Small intestine (tissue), 7 donors: Measurements from ENCODE around the gene CLDN24. TPM values are rescaled to one million over a fixed set of nuclear protein-coding genes. Genes with fewer than 3 reads are reported as not detected.

Experiments used
- DNase-seq, 2 donors: peaks; one replicate each; pipeline versions ENCODE4 v3.0.0 to v3.0.0-alpha.2; 2013
- FAIRE-seq: peaks from 2 replicates; lab custom pipeline; 2012; peaks lifted over from hg19 to GRCh38; lab: Jason Lieb, UNC
- H3K27ac ChIP-seq, 3 donors: one replicate each; pipeline ENCODE4 v1.5.1; 2013; ENCODE audit warnings: low read length in 2 of 3, mild to moderate bottlenecking in 2 of 3, control low read depth in 1 of 3, inconsistent platforms in 1 of 3, low read depth in 1 of 3, moderate library complexity in 1 of 3
- H3K27me3 ChIP-seq, 3 donors: one replicate each; pipeline ENCODE4 v1.6.1; 2013; ENCODE audit warnings: low read length in 3 of 3, inconsistent platforms in 1 of 3; ENCODE audit not compliant: control insufficient read depth in 3 of 3, insufficient read depth in 3 of 3
- H3K36me3 ChIP-seq, 3 donors: one replicate each; pipeline ENCODE4 v1.6.1; 2013; ENCODE audit warnings: low read length in 3 of 3, inconsistent platforms in 1 of 3, low read depth in 1 of 3, mild to moderate bottlenecking in 1 of 3, moderate library complexity in 1 of 3; ENCODE audit not compliant: control insufficient read depth in 3 of 3, insufficient read depth in 2 of 3
- H3K4me1 ChIP-seq, 3 donors: one replicate each; pipeline ENCODE4 v1.6.1; 2013; ENCODE audit warnings: low read length in 2 of 3, inconsistent platforms in 1 of 3, low read depth in 1 of 3, mild to moderate bottlenecking in 1 of 3, moderate library complexity in 1 of 3; ENCODE audit not compliant: control insufficient read depth in 3 of 3, insufficient read depth in 2 of 3
- H3K4me3 ChIP-seq, 3 donors: one replicate each; pipeline ENCODE4 v1.5.1; 2013; ENCODE audit warnings: low read length in 3 of 3, control low read depth in 1 of 3, inconsistent platforms in 1 of 3, low read depth in 1 of 3, mild to moderate bottlenecking in 1 of 3, moderate library complexity in 1 of 3
- H3K9me3 ChIP-seq, 2 donors: one replicate each; pipeline ENCODE4 v1.6.1; 2013; ENCODE audit warnings: low read depth in 1 of 2, low read length in 1 of 2; ENCODE audit not compliant: control insufficient read depth in 2 of 2, insufficient read depth in 1 of 2
- WGBS, 3 donors: extraction: QIAGEN DNeasy Blood & Tissue Kit; methylation state at CpG; one replicate each; pipeline ENCODE4 v1.1.7; 2013; 5-methylcytosine and 5-hydroxymethylcytosine counted together
- polyA plus RNA-seq, 4 donors: library from polyadenylated mRNA; stranded (reverse) in 3 of 4; unstranded in 1 of 4; fragments of 200-250 nt in 3 of 4; fragments of 120-200 nt in 1 of 4; gene quantifications; one replicate each; pipeline versions ENCODE4 v1.2.1 to v1.2.3, GENCODE V29; 2013
- donor health status: healthy with polysubstance abuse.
- donor health status: control.
- donor health status: control.
- donor health status: Bipolar disorder and iron deficiency.
- donor health status: healthy.

Gene CLDN24
- polyA plus RNA-seq, 4 donors = not detected

DNA sequence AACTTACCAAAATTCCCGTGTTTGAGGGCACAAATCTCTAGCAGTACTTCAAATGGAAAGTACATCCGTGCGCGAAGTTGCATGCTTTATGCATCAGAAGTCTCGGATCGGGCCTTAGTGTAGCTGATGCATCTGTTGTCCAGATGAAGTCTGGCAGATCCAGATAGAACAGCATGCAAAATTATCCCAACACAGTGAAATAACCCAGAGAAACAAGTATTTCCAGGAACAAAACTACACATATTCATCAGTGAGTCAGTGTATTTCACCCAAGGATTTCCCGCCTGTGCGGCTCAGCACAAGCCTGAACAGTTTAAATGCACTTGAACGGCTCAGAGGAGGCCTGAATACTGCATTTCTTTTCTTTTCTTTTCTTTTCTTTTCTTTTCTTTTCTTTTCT is 27.4 kb upstream of the CLDN24 start:
- Histone ChIP-seq H3K27ac (no peak overlapping the region), H3K36me3 (no peaks in the 10 kb centered on the region), H3K4me1 (peaks cover 0 to 6% (median 0%) of the 10 kb centered on the region in 3 donors), H3K9me3 (no peaks in the 10 kb centered on the region), H3K4me3 (no peak overlapping the region), H3K27me3 (no peaks in the 10 kb centered on the region)
- DNase-seq (no peak), FAIRE-seq (no peak)
- WGBS, 3 donors = 92 to 94% (median 93%) methylated on average over 9 of the region's 9 CpGs

DNA sequence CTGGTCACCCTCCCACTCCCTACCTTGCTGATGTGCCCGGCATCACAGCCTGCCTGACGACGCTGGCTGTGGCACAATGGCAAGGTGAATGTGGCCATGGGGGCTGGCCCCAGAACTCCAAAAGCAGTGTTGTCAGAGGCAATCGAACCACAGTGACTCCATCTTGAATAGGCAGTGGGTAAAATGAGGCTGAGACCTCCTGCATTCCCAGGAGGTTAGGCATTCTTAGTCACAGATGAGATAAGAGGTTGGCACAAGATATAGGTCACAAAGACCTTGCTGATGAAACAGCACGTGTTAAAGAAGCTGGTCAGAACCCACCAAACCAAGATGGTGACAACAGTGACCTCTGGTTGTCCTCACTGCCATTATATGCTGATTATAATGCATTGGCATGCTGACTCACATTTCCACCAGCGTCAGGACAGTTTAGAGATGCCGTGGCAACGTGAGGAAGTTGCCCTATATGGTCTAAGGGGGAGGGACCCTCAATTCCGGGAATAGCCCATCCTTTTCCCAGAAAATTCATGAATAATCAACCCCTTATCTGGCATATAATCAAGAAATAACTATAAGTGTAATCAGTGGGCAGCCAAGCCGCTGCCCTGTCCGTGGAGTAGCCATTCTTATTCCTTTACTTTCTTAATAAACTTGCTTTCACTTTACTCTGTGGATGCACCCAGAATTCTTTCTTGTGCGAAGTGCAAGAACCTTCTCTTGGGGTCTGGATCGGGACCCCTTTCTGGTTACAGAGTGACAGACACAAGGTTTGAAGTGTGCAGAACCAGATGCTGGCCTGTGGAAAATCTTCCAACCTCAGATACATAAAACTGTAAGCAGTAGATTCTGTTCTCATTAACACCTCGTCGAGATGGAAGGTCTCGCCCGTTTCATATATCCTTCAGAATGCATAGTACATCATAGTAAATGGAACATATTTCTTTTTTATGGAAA is 26.8 kb upstream of the CLDN24 start:
- Histone ChIP-seq H3K4me1 (peaks cover 0 to 5% (median 0%) of the 10 kb centered on the region in 3 donors), H3K27me3 (no peaks in the 10 kb centered on the region), H3K27ac (no peak overlapping the region), H3K4me3 (no peak overlapping the region), H3K9me3 (no peaks in the 10 kb centered on the region), H3K36me3 (peaks cover 0 to 2% (median 0%) of the 10 kb centered on the region in 3 donors)
- no peak for FAIRE-seq
- peak in 1 of 2 donors; percentile 26 for DNase-seq
- WGBS, 3 donors = 75 to 85% (median 76%) methylated on average over 17 of the region's 17 CpGs

DNA sequence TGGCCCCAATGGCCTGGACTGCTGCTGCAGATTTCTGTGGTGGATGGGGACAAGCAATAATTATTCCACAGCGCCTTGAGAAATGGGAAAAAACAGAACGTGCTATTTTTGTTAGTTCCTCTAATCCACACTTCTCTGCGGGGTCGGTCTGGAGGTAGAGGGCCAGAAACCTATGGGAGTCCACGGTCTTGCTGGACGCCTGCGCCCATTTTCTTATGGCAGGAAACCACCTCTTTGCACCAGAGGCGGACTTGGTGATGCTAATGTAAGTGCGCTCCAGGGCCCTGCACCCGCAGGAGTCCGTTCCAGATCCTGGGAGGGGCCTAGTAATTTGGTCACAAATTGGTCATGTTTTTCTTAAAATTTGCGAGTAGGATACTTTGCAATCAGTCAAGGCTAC is 25.9 kb upstream of the CLDN24 start:
- 87 to 93% (median 88%) methylated on average over 12 of the region's 12 CpGs for WGBS, 3 donors
- no peak overlapping the region for H3K4me3 ChIP-seq
- peaks cover 0 to 2% (median 0%) of the 10 kb centered on the region in 3 donors for H3K36me3 ChIP-seq
- DNase-seq (no peak), FAIRE-seq (no peak)
- H3K4me1 ChIP-seq = peaks cover 0 to 4% (median 0%) of the 10 kb centered on the region in 3 donors
- peaks cover 0 to 1% (median 0%) of the 10 kb centered on the region in 3 donors for H3K27me3 ChIP-seq
- H3K9me3 ChIP-seq = no peaks in the 10 kb centered on the region
- no peak overlapping the region for H3K27ac ChIP-seq

DNA sequence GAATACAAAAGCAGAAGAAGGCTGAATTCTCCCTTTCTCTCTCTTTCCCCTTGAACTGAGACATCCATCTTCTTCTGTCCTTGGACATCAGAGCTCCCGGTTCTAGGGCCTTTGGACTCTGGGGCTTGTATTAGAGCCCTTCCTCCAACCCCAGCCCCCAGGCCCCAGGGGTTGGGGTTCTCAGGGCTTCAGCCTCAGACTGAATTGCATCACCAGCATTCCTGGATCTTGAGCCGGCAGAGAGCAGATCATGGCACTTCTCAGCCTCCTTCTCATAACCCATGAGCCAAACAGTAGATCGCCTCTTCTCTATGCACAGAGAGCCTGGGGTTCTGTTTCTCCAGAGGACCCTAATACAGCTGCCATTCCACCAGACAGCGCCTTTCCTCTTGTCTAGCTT is 25.3 kb upstream of the CLDN24 start:
- 83 to 89% (median 89%) methylated on average over 4 of the region's 4 CpGs for WGBS, 3 donors
- no peaks in the 10 kb centered on the region for H3K9me3 ChIP-seq
- peaks cover 0 to 4% (median 0%) of the 10 kb centered on the region in 3 donors for H3K27me3 ChIP-seq
- no peak overlapping the region for H3K4me3 ChIP-seq
- H3K27ac ChIP-seq = no peak overlapping the region
- peaks cover 0 to 2% (median 0%) of the 10 kb centered on the region in 3 donors for H3K36me3 ChIP-seq
- no peak for FAIRE-seq
- H3K4me1 ChIP-seq = peaks cover 0 to 6% (median 0%) of the 10 kb centered on the region in 3 donors
- DNase-seq = peak in 1 of 2 donors; percentile 64

DNA sequence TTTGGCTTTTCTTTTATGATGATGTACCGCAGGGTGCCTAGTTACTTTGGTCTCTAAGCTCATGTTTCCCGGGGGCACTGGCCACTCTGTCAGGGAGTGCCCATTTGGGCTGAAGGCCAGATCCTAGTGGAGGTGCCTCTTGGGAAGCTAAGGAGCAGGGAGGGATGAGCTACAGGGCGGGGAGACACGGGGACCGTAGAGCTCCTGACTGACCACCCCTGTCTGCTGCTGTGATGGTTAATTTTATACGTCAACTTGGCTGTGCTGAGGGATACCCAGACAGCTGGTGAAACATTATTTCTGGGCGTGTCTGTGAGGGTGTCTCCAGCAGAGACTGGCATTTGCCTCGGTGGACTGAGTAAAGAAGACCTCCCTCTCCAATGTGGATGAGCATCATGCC is 24.9 kb upstream of the CLDN24 start:
- DNase-seq (no peak), FAIRE-seq (no peak)
- H3K4me1 ChIP-seq = peaks cover 0 to 6% (median 0%) of the 10 kb centered on the region in 3 donors
- H3K27ac ChIP-seq = no peak overlapping the region
- H3K4me3 ChIP-seq = no peak overlapping the region
- 80 to 84% (median 84%) methylated on average over 8 of the region's 8 CpGs for WGBS, 3 donors
- no peaks in the 10 kb centered on the region for H3K9me3 ChIP-seq
- peaks cover 0 to 4% (median 0%) of the 10 kb centered on the region in 3 donors for H3K27me3 ChIP-seq
- H3K36me3 ChIP-seq = peaks cover 0 to 2% (median 0%) of the 10 kb centered on the region in 3 donors

DNA sequence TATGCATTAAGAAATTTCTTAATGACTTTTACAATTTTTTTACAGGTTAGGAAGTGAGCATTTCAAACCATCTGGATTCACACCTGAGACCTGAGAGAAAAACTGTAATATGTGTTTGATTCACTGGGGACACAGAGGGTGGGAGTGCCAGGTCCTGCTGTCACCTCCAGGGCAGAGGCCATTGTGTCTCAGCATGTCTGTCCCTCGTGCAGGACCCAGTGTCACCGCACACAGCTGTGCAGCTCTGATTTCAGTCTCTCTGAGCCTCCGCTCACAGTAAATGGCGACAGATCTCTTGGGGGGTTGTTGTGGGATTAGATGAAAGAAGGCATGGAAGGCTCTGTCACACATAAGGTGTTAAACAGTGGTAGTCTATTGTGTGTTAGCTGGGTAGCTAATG is 23.0 kb upstream of the CLDN24 start:
- peaks cover 0 to 2% (median 0%) of the 10 kb centered on the region in 3 donors for H3K36me3 ChIP-seq
- WGBS, 3 donors = 86 to 93% (median 89%) methylated on average over 4 of the region's 4 CpGs
- H3K4me1 ChIP-seq = peaks cover 0 to 6% (median 0%) of the 10 kb centered on the region in 3 donors
- FAIRE-seq = no peak
- no peaks in the 10 kb centered on the region for H3K9me3 ChIP-seq
- H3K4me3 ChIP-seq = no peak overlapping the region
- no peak for DNase-seq
- H3K27ac ChIP-seq = no peak overlapping the region
- peaks cover 0 to 4% (median 0%) of the 10 kb centered on the region in 3 donors for H3K27me3 ChIP-seq

DNA sequence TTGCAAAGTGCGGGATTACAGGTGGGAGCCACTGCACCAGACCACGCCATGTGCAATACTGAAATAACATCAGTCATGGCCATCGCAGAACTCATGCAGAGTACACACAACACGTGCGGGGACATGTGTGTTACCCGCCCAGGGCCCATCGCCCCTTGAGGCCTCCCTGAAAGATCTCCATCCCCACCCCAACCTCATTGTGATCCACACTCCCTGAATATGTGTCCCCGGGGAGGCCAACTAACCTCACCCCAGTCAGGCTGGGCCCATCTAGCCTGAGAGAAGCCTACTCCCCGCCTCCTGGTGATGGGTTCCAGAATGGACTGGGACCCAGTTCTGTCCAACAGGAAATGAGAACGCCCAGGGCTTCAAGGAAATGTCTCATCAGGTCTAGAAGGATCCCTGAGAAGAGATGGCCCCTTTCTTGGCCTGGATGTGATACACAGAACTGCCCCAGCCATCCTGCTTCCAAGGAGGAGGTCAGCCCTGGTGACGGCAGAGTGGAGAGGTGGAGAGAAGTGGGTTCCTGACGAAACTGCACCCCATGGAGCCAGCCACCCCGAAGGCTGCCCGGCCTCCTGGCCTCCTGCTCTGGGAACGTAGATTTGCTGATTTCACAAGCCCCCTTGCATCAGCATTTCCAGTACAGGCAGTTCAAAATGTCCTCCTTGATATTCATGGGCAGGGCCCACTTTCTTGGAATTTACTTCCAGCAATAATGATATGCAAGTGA is 22.5 kb upstream of the CLDN24 start:
- no peak overlapping the region for H3K4me3 ChIP-seq
- 88 to 91% (median 91%) methylated on average over 15 of the region's 15 CpGs for WGBS, 3 donors
- no peak for FAIRE-seq

DNA sequence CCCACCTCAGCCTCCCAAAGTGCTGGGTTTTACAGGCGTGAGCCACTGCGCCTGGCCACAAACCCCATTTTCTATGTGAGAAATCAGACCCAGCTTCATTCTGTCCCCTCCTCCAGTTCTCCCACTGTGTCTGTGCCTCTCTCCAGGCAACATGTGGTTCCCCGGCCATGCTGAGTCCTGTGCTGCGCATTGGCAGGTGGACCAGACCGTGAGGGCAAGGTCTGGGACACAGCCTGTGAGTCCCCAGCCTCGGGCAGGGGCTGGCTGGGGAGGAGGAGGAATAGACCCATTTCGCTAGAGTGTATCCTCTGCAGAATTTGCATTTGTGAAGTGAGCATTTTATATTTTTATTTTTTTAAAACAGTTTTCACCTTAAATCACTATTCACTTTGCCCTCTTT is 21.5 kb upstream of the CLDN24 start:
- WGBS, 3 donors = 89 to 92% (median 91%) methylated on average over 7 of the region's 7 CpGs
- H3K4me1 ChIP-seq = peaks cover 0 to 6% (median 0%) of the 10 kb centered on the region in 3 donors
- H3K9me3 ChIP-seq = no peaks in the 10 kb centered on the region
- no peak overlapping the region for H3K4me3 ChIP-seq
- H3K27me3 ChIP-seq = peaks cover 0 to 4% (median 0%) of the 10 kb centered on the region in 3 donors
- FAIRE-seq = no peak
- H3K27ac ChIP-seq = no peak overlapping the region
- peaks cover 0 to 2% (median 0%) of the 10 kb centered on the region in 3 donors for H3K36me3 ChIP-seq
- no peak for DNase-seq

More for the DNA sequence above, 22.5 kb upstream of the CLDN24 start:
- no peak for DNase-seq
- Histone ChIP-seq H3K36me3 (peaks cover 0 to 2% (median 0%) of the 10 kb centered on the region in 3 donors), H3K27ac (no peak overlapping the region), H3K4me1 (peaks cover 0 to 6% (median 0%) of the 10 kb centered on the region in 3 donors), H3K27me3 (peaks cover 0 to 4% (median 0%) of the 10 kb centered on the region in 3 donors), H3K9me3 (no peaks in the 10 kb centered on the region)
